A549 (cell line): ENCODE results near the gene OCIAD2.

Experiments used
- EHF ChIP-seq: fragments of 250-450 bp; sonication (Bioruptor Pico); IDR thresholded peaks from 2 replicates; pipeline ENCODE4 v1.5.0; 2020; ENCODE audit warnings: mild to moderate bottlenecking
- EHMT2 ChIP-seq: fragments of 200-600 bp; sonication (generic); IDR thresholded peaks from 2 replicates; pipeline ENCODE4 v1.6.1; 2016; ENCODE audit warnings: antibody characterized with exemption, low read depth, mild to moderate bottlenecking, moderate library complexity
- GATA3 ChIP-seq: IDR thresholded peaks from 2 replicates; pipeline ENCODE4 v1.6.1; 2012; ENCODE audit warnings: borderline replicate concordance
- HDAC2 ChIP-seq: fragments of 200-600 bp; sonication (generic); IDR thresholded peaks from 2 replicates; pipeline ENCODE4 v1.6.1; 2016
- JUNB ChIP-seq: fragments of >200 bp; sonication (Bioruptor Twin); formaldehyde crosslinking; IDR thresholded peaks from 2 replicates; pipeline ENCODE4 v1.6.1; 2016
- KDM1A ChIP-seq: fragments of 200-600 bp; sonication (generic); IDR thresholded peaks from 2 replicates; pipeline ENCODE4 v1.6.1; 2016; ENCODE audit warnings: low read depth, mild to moderate bottlenecking
- MAZ ChIP-seq: fragments of 150-350 bp; IDR thresholded peaks from 2 replicates; pipeline ENCODE4 v1.6.1; 2014; ENCODE audit warnings: antibody characterized with exemption, low read depth, low read length, borderline replicate concordance
- POLR2A ChIP-seq: IDR thresholded peaks from 2 replicates; pipeline ENCODE4 v1.6.1; 2012; ENCODE audit warnings: mild to moderate bottlenecking, low read length
- POLR2AphosphoS2 ChIP-seq: conservative IDR thresholded peaks from 2 replicates; pipeline ENCODE4 v1.6.1; 2012; ENCODE audit warnings: low read length, improper control_type of control experiment, inconsistent platforms
- SMC3 ChIP-seq: fragments of >200 bp; sonication (Bioruptor Twin); formaldehyde crosslinking; IDR thresholded peaks from 3 replicates; pipeline ENCODE4 v1.6.1; 2018; ENCODE audit warnings: inconsistent platforms
- TF ChIP-seq, protein P1 (sequence below): fragments of >200 bp; sonication (Bioruptor Twin); formaldehyde crosslinking; IDR thresholded peaks from 3 replicates; pipeline ENCODE4 v1.5.1; 2016
- TF ChIP-seq, protein P2 (sequence below): fragments of 150-350 bp; IDR thresholded peaks from 2 replicates; pipeline ENCODE4 v1.6.1; 2014; ENCODE audit warnings: low read depth, mild to moderate bottlenecking, low read length
- TF ChIP-seq, protein P3 (sequence below): fragments of 250-450 bp; sonication (Bioruptor Pico); IDR thresholded peaks from 2 replicates; pipeline ENCODE4 v1.5.0; 2021; ENCODE audit warnings: mild to moderate bottlenecking, moderate library complexity, borderline replicate concordance
- TF ChIP-seq, protein P4 (sequence below): IDR thresholded peaks from 2 replicates; pipeline ENCODE4 v1.6.1; 2012

DNA sequence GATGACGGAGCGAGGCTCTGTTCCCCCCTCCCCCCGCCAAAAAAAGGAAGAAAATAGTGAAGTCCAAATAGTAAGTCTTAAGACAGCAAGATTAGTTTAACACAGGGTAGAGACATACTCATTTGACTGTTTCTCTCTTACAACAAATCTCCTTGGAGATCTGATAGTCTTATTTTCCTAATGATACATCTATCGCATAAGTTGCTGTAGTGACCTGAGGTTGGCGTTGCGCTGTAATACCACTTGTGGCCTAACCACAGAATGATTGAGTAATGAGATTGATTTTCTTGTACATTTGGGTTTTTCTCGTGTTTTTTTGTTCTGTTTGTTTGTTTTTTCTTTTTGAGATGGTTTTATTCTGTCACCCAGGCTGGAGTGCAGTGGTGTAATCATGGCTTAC is 48.4 kb downstream of the OCIAD2 start:
- TF ChIP-seq, protein P1, sequence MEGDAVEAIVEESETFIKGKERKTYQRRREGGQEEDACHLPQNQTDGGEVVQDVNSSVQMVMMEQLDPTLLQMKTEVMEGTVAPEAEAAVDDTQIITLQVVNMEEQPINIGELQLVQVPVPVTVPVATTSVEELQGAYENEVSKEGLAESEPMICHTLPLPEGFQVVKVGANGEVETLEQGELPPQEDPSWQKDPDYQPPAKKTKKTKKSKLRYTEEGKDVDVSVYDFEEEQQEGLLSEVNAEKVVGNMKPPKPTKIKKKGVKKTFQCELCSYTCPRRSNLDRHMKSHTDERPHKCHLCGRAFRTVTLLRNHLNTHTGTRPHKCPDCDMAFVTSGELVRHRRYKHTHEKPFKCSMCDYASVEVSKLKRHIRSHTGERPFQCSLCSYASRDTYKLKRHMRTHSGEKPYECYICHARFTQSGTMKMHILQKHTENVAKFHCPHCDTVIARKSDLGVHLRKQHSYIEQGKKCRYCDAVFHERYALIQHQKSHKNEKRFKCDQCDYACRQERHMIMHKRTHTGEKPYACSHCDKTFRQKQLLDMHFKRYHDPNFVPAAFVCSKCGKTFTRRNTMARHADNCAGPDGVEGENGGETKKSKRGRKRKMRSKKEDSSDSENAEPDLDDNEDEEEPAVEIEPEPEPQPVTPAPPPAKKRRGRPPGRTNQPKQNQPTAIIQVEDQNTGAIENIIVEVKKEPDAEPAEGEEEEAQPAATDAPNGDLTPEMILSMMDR = no peak
- TF ChIP-seq SMC3 (no peak), POLR2AphosphoS2 (no peak), EHMT2 (no peak), EHF (CRISPR knock-in tag) (no peak), JUNB (no peak), HDAC2 (no peak), KDM1A (no peak), GATA3 (no peak), POLR2A (no peak), MAZ (no peak)
- TF ChIP-seq, protein P2, sequence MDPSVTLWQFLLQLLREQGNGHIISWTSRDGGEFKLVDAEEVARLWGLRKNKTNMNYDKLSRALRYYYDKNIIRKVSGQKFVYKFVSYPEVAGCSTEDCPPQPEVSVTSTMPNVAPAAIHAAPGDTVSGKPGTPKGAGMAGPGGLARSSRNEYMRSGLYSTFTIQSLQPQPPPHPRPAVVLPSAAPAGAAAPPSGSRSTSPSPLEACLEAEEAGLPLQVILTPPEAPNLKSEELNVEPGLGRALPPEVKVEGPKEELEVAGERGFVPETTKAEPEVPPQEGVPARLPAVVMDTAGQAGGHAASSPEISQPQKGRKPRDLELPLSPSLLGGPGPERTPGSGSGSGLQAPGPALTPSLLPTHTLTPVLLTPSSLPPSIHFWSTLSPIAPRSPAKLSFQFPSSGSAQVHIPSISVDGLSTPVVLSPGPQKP = no peak
- TF ChIP-seq, protein P3, sequence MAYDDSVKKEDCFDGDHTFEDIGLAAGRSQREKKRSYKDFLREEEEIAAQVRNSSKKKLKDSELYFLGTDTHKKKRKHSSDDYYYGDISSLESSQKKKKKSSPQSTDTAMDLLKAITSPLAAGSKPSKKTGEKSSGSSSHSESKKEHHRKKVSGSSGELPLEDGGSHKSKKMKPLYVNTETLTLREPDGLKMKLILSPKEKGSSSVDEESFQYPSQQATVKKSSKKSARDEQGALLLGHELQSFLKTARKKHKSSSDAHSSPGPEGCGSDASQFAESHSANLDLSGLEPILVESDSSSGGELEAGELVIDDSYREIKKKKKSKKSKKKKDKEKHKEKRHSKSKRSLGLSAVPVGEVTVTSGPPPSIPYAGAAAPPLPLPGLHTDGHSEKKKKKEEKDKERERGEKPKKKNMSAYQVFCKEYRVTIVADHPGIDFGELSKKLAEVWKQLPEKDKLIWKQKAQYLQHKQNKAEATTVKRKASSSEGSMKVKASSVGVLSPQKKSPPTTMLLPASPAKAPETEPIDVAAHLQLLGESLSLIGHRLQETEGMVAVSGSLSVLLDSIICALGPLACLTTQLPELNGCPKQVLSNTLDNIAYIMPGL = no peak
- TF ChIP-seq, protein P4, sequence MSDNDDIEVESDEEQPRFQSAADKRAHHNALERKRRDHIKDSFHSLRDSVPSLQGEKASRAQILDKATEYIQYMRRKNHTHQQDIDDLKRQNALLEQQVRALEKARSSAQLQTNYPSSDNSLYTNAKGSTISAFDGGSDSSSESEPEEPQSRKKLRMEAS = no peak
